ENCODE results near the gene PSMA8. TPM values are rescaled to one million over a fixed set of nuclear protein-coding genes. Genes with fewer than 3 reads are reported as not detected.

The PSMA8 gene
- total RNA-seq, 1 experiment from 2014 or later, result not detected

- no peaks in the 10 kb centered on the region for H4K20me1 ChIP-seq (ENCODE audit: control insufficient read depth, insufficient read depth, insufficient read length)
- H3K23me2 ChIP-seq (ENCODE audit: insufficient read length, low read depth, low read length, poor library complexity, severe bottlenecking), result no peaks in the 10 kb centered on the region
- no peak overlapping the region for H2BK15ac ChIP-seq (ENCODE audit: low read depth, low read length)
- H3K27me3 ChIP-seq (ENCODE audit: insufficient read depth, low read length), result no peaks in the 10 kb centered on the region
- no peak for DNase-seq
- H3K4me3 Mint-ChIP-seq, result no peak overlapping the region
- no peaks in the 10 kb centered on the region for H3K9me3 ChIP-seq (ENCODE audit: control insufficient read depth, low read depth, low read length)
- no peak overlapping the region for H2AFZ ChIP-seq (ENCODE audit: low read length)
- no peaks in the 10 kb centered on the region for H3K9me3 Mint-ChIP-seq
- no peak overlapping the region for H3K56ac ChIP-seq (ENCODE audit: insufficient read length, low read depth, low read length)
- H2BK12ac ChIP-seq (ENCODE audit: insufficient read length, low read depth, low read length), result no peak overlapping the region
- H2BK5ac ChIP-seq (ENCODE audit: insufficient read length, low read length), result no peak overlapping the region
- H3K79me1 ChIP-seq (ENCODE audit: insufficient read depth, low read depth, low read length, poor library complexity, severe bottlenecking), result no peaks in the 10 kb centered on the region
- H2AK5ac ChIP-seq (ENCODE audit: insufficient read length, low read length), result no peak overlapping the region
- no peak overlapping the region for H3K18ac ChIP-seq (ENCODE audit: insufficient read length, low read depth, low read length)
- H2BK20ac ChIP-seq (ENCODE audit: low read depth, low read length, poor library complexity, severe bottlenecking), result no peak overlapping the region
- no peak overlapping the region for H4K5ac ChIP-seq (ENCODE audit: insufficient read length, low read depth, low read length)
- H3K27ac ChIP-seq (ENCODE audit: insufficient read length, low read depth, low read length), result no peak overlapping the region
- H2BK120ac ChIP-seq (ENCODE audit: low read depth, low read length, poor library complexity, severe bottlenecking), result no peak overlapping the region
- H3K23ac ChIP-seq (ENCODE audit: insufficient read length, low read depth, low read length), result no peak overlapping the region
- no peaks in the 10 kb centered on the region; the same call in 1 of the 2 replicates for H3K27me3 Mint-ChIP-seq (ENCODE audit: low read depth)
- H3K27ac Mint-ChIP-seq, result no peak overlapping the region; a peak in 1 of 7 replicates
- H4K8ac ChIP-seq (replicated peaks; ENCODE audit: insufficient read length, low read depth, low read length), result no peak overlapping the region
- no peak overlapping the region for H3K4me2 ChIP-seq (ENCODE audit: insufficient read depth, insufficient read length, low read length)
- no peak overlapping the region for H3K4ac ChIP-seq (ENCODE audit: low read depth, low read length)
- WGBS (ENCODE audit: extremely low coverage, insufficient read length, low lambda C conversion rate), result no CpG with 5 or more reads among the region's 7 CpGs
- no peaks in the 10 kb centered on the region for H3K4me1 Mint-ChIP-seq
- H3K4me1 ChIP-seq (ENCODE audit: insufficient read depth, low read length), result no peaks in the 10 kb centered on the region
- H3T11ph ChIP-seq (ENCODE audit: low read length), result no peak overlapping the region
- no peaks in the 10 kb centered on the region for H3K36me3 Mint-ChIP-seq (ENCODE audit: insufficient read depth in 1 of 3, low read depth in 3 of 3)
- H3K14ac ChIP-seq (ENCODE audit: insufficient read depth, low read length), result no peak overlapping the region
- H4K91ac ChIP-seq (ENCODE audit: insufficient read length, low read depth, low read length), result no peak overlapping the region
- H3K9ac ChIP-seq (ENCODE audit: extremely low read depth, insufficient read length, low read length), result no peak overlapping the region
- no peaks in the 10 kb centered on the region for H3K79me2 ChIP-seq (ENCODE audit: insufficient read depth, low read length)
- no peak for TF ChIP-seq CTCF (conservative IDR thresholded peaks at IDR 0.05)
These were observed 81.7 kb downstream of the PSMA8 start for GRCh38 chr18:26215247-26215970.

All from H9 (cell line).